T1000 (cell line): ENCODE measurements around the gene POC5.

Experiments used
- DNase-seq: peaks from one replicate; lab custom pipeline; 2025; ENCODE audit warnings: mixed read lengths; lab: John Stamatoyannopoulos, UW

POC5 gene

DNA sequence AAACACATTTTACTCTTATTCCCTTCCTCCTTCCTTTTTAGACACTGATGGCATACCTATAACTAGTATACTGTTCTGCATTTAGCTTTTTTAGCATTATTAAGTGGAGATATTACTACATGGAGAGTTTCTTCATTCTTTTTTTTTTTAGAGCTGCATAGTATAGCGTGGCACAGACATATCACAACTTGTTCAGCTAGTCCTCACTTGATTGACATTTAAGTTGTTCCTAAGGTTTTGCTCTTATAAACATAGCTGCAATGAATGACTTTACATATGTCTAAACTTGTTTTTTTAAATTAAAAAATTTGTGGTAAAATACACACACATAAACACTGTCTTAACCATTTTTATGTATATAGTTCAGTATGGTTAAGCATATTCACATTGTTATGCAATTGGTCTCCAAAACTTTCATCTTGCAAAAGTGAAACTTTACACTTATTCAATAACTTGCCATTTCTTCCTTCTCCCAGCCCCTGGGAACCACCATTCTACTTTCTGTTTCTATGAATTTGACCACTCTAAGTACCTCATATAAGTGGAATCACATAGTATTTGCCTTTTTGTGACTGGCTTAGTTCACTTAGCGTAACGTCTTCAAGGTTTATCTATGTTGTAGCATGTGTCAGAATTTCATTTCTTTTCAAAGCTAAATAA is 57.3 kb downstream of the POC5 start:
- DNase-seq: no peak

GRCh38 chr5:75656311-75657003 is 60.8 kb downstream of the POC5 start:
- DNase-seq: no peak

DNA sequence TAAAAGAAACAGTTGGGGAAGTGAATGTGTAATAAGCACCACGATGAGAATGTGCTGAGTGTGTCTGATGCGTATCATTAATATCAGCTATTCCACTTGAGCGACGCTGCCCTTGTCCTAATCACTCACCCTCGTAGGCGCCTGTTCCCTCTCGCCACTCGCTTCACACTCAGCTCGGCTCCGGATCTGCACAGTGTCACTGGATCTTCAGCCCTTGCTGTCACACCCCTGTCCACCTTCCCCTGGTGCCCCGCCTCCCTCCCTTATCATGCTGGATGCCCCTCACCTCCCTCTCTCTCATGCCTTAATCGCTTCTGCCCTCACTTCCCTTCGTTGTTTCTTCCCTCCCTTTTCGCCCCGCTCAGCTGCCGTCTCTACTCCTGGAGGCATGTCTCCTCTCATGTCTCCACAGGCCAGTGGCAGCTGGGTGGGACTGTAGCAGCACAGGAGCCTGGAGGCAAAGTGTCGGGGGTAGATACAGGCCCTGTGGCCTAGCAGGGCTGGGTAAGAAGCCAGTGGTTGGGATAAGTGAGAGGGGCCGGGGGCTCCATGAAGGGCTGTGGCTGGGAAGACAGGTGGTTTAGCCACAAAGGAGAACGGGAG is 62.4 kb downstream of the POC5 start:
- DNase-seq: no peak

- no peak for DNase-seq
Measured at GRCh38 chr5:75653521-75653920, 63.7 kb downstream of the POC5 start.

DNA sequence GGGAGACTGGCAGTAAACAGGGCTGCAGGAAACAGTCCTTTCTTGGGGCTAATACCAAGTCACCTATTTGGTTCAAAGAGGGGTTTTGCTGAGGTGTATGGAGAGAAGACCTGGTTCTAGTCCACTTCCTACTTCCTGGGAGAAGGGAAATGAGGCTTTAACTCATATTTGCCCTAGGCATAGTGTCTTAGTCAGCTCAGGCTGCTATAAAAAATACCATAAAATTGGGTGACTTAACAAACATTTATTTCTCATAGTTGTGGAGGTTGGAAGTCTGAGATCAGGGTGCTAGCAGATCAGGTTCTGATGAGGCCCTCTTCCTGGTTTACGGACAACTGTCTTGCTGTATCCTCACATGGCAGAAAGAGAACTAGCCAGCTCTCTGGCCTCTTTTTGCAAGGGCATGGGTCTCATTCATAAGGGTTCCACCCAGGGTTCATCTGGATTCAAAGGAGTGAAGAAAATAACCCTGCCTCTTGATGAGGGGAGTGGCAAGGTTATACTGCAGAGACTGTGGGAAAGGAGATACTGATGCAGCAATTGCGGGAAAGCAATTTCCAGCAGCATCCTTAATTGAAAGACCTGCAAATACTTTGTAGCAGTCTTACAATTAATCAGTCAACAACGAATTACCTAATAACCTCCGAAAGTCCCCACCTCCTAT is 65.5 kb downstream of the POC5 start:
- no peak for DNase-seq

- DNase-seq: no peak
Measured at GRCh38 chr5:75648712-75649111, 68.5 kb downstream of the POC5 start.

DNA sequence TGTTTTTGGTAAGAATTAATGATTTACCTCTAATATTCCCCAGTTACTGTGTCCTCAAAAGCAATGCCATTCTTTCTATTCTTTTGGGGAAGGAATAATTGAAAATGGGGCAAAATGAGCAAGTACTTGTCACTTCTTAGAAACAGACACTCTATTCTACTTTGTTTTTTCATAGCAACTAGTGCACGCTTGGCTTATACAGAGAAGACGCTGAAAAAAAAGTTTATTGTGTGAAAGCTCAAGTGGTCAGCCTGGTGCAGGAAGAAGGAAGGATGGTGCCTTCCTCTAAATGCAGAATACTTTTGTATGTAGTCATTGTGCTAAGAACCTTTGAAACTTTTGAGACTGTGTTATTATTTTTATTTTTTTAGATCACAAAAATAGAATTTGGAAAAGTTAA is 76.4 kb downstream of the POC5 start:
- DNase-seq: no peak

DNA sequence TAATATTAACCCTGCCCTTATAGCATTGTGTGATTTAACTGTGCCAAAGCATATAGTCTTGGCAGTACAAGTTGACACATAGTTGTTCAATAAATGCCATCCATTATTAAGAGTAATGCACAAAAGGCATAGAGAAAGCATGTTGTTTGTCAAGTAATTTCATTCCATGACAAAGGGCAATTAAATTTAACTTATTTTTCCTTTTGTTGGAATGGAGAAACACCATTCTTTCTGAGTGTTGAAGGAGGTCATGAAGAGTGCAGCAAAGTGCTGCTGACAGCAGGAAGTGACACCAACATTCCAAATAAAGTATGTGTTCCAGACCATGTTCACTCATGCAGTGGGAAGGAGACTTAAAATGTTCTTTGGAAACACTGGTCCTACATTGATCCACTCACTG is 76.8 kb downstream of the POC5 start:
- no peak for DNase-seq

- no peak for DNase-seq
Measured at GRCh38 chr5:75639535-75640311, 77.5 kb downstream of the POC5 start.

DNA sequence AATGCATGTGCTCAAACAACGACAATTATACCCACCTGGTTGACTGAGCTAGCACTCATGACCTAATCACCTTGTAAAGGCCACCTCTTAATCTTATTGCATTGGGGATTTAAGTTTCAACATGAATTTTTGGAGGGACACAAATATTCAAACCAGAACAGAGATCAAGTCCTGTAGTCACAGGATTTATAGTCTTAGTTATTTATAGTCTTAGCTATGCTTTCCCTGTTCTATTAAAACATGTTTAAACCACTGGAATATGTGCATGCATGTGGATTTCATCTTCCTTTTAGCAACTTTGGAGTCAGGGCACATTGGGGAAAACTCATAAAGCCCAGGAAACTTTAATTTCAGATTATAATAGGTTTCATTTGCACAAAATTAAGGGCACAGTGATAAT is 79.3 kb downstream of the POC5 start:
- no peak for DNase-seq

GRCh38 chr5:75632321-75632720 is 84.9 kb downstream of the POC5 start:
- no peak for DNase-seq

DNA sequence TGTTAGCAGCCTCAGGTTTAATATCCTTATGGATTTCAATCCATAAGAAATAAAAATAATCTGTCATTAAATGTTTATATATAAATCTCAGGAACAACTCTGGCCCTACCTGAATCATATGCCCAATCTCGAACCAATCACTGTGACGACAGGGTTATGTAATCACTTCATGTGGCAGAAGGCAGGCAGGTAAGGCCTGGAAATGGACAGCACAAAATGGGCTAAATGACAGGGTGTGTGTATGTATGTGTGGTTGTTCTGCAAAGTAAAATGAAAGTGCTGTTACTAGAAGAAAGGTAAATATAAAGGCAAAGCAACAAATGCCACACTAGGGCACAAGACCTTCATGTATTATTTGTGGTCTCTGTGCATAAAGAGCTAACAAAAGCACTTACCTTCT is 86.4 kb downstream of the POC5 start:
- DNase-seq: no peak

DNA sequence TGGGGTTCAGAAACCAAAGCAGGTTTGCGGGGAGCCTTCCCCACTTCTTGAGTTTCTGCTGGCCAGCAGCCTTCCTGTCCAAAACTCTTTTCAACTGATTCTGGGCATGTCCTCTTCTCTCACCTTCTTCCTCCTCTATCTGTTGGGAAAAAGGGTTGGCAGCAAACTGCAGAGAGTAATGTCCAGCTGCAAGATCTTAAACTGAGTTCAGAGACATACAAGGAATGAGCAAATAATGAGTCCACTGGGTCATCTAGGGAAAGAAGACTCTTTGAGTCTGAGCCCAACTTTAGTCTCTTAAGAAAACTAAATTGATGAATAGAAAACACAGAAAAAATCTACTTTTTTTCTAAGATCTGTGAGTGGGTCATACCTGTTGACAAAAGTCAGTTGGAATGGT is 89.4 kb downstream of the POC5 start:
- no peak for DNase-seq

- no peak for DNase-seq
Measured at GRCh38 chr5:75626959-75627358, 90.3 kb downstream of the POC5 start.
